Liver (tissue), 9 donors: ENCODE measurements around the gene SMKR1. TPM values are rescaled to one million over a fixed set of nuclear protein-coding genes. Genes with fewer than 3 reads are reported as not detected.
"Not testable (repeated sequence)": the region's sequence is repeated elsewhere in the genome, so short reads cannot be mapped to it uniquely, and the experiment has no call there.

Source experiments
- DNase-seq: peaks from one replicate; pipeline ENCODE4 v3.0.0-alpha.2; 2017; ENCODE audit warnings: low spot score
- H3K27ac ChIP-seq, 2 donors: one replicate each; pipeline ENCODE4 v1.7.0; 2013; ENCODE audit warnings: inconsistent platforms in 2 of 2, low read length in 2 of 2, control low read depth in 1 of 2, low read depth in 1 of 2, mild to moderate bottlenecking in 1 of 2
- H3K27me3 ChIP-seq, 4 donors: one replicate each; pipeline versions ENCODE4 v1.6.1 to v1.7.0; 2013; ENCODE audit warnings: low read length in 3 of 4, inconsistent platforms in 1 of 4, mild to moderate bottlenecking in 1 of 4, moderate library complexity in 1 of 4; ENCODE audit not compliant: control insufficient read depth in 4 of 4, insufficient read depth in 4 of 4
- H3K36me3 ChIP-seq, 4 donors: one replicate each; pipeline versions ENCODE4 v1.6.1 to v1.7.0; 2013; ENCODE audit warnings: low read length in 3 of 4, mild to moderate bottlenecking in 3 of 4, low read depth in 1 of 4, moderate library complexity in 1 of 4; ENCODE audit not compliant: control insufficient read depth in 4 of 4, insufficient read depth in 3 of 4
- H3K4me1 ChIP-seq, 4 donors: one replicate each; pipeline versions ENCODE4 v1.6.1 to v1.7.0; 2013; ENCODE audit warnings: low read length in 3 of 4, mild to moderate bottlenecking in 3 of 4, moderate library complexity in 1 of 4; ENCODE audit not compliant: control insufficient read depth in 4 of 4, insufficient read depth in 4 of 4
- H3K4me3 ChIP-seq, 3 donors: one replicate each; pipeline versions ENCODE4 v1.6.1 to v1.7.0; 2013; ENCODE audit warnings: low read length in 3 of 3, control low read depth in 1 of 3, low read depth in 1 of 3, mild to moderate bottlenecking in 1 of 3
- H3K9ac ChIP-seq, 2 donors: one replicate each; pipeline ENCODE4 v1.7.0; 2013; ENCODE audit warnings: low read length in 2 of 2, mild to moderate bottlenecking in 2 of 2, moderate library complexity in 2 of 2, control low read depth in 1 of 2, low read depth in 1 of 2
- H3K9me3 ChIP-seq, 4 donors: one replicate each; pipeline versions ENCODE4 v1.6.1 to v1.7.0; 2013; ENCODE audit warnings: low read length in 3 of 4; ENCODE audit not compliant: control insufficient read depth in 4 of 4
- EGR1 ChIP-seq, 2 donors: IDR thresholded peaks; 2 replicates each; pipeline ENCODE4 v1.6.1; 2016 to 2018; ENCODE audit warnings: antibody characterized with exemption in 2 of 2, low read depth in 2 of 2
- FOXA1 ChIP-seq: IDR thresholded peaks from 2 replicates; pipeline ENCODE4 v1.6.1; 2016; ENCODE audit warnings: antibody characterized with exemption
- FOXA2 ChIP-seq: IDR thresholded peaks from 2 replicates; pipeline ENCODE4 v1.6.1; 2016; ENCODE audit warnings: antibody characterized with exemption
- GABPA ChIP-seq, 2 donors: IDR thresholded peaks in 1 of 2; conservative IDR thresholded peaks in 1 of 2; 2 replicates each; pipeline ENCODE4 v1.6.1; 2016; ENCODE audit warnings: antibody characterized with exemption in 2 of 2, mild to moderate bottlenecking in 1 of 2, moderate library complexity in 1 of 2
- HNF4A ChIP-seq, 2 donors: conservative IDR thresholded peaks; 2 replicates each; pipeline ENCODE4 v1.6.1; 2016; ENCODE audit warnings: antibody characterized with exemption in 2 of 2, mild to moderate bottlenecking in 2 of 2
- HNF4G ChIP-seq: IDR thresholded peaks from 2 replicates; pipeline ENCODE4 v1.6.1; 2016; ENCODE audit warnings: antibody characterized with exemption
- JUND ChIP-seq, 2 donors: IDR thresholded peaks; 2 replicates each; pipeline ENCODE4 v1.6.1; 2016; ENCODE audit warnings: antibody characterized with exemption in 2 of 2
- NR2F2 ChIP-seq: IDR thresholded peaks from 2 replicates; pipeline ENCODE4 v1.6.1; 2016; ENCODE audit warnings: antibody characterized with exemption
- RXRA ChIP-seq, 2 donors: IDR thresholded peaks; 2 replicates each; pipeline ENCODE4 v1.6.1; 2017 to 2018; ENCODE audit warnings: antibody characterized with exemption in 2 of 2, mild to moderate bottlenecking in 1 of 2
- SP1 ChIP-seq: IDR thresholded peaks from 2 replicates; pipeline ENCODE4 v1.6.1; 2018; ENCODE audit warnings: antibody characterized with exemption, mild to moderate bottlenecking
- YY1 ChIP-seq: IDR thresholded peaks from 2 replicates; pipeline ENCODE4 v1.6.1; 2016; ENCODE audit warnings: antibody characterized with exemption, mild to moderate bottlenecking
- WGBS: extraction: QIAGEN DNeasy Blood & Tissue Kit; methylation state at CpG from one replicate; pipeline ENCODE4 v1.1.7; 2013; 5-methylcytosine and 5-hydroxymethylcytosine counted together
- polyA plus RNA-seq, 2 donors: library from polyadenylated mRNA; stranded (reverse) in 1 of 2; unstranded in 1 of 2; fragments of 200-250 nt in 1 of 2; fragments of >200 nt in 1 of 2; fragmentation: Nextera tagmentation in 1 of 2; extraction: Ambion mirVana in 1 of 2; gene quantifications; one replicate each; pipeline versions ENCODE4 v1.2.1 to v1.2.3, GENCODE V29; 2013 to 2015
- total RNA-seq, 2 donors: library from RNA; depleted of rRNA; stranded (reverse); fragments of >200 nt; gene quantifications; one replicate each; pipeline ENCODE4 v1.2.3, GENCODE V29; 2014
- TF ChIP-seq, protein P1 (sequence below): IDR thresholded peaks from 2 replicates; pipeline ENCODE4 v1.6.1; 2016; ENCODE audit warnings: antibody characterized with exemption
- TF ChIP-seq, protein P2 (sequence below): IDR thresholded peaks from 2 replicates; pipeline ENCODE4 v1.6.1; 2016; ENCODE audit warnings: antibody characterized with exemption
- TF ChIP-seq, protein P3 (sequence below): IDR thresholded peaks from 2 replicates; pipeline ENCODE4 v1.6.1; 2016; ENCODE audit warnings: antibody characterized with exemption
- TF ChIP-seq, protein P4 (sequence below): IDR thresholded peaks from 2 replicates; pipeline ENCODE4 v1.6.1; 2016; ENCODE audit warnings: antibody characterized with exemption, mild to moderate bottlenecking
- TF ChIP-seq, protein P5 (sequence below): fragments of 150-350 bp; IDR thresholded peaks from 2 replicates; pipeline ENCODE4 v1.5.1; 2017; ENCODE audit warnings: improper control_type of control experiment, low read depth, low read length; ENCODE audit not compliant: missing input control
- donor health status: healthy.
- donor health status: healthy.
- donor health status: healthy.
- donor health status: healthy.
- donor health status: healthy.

The SMKR1 gene
- total and polyA plus RNA-seq, 4 donors: not detected

DNA sequence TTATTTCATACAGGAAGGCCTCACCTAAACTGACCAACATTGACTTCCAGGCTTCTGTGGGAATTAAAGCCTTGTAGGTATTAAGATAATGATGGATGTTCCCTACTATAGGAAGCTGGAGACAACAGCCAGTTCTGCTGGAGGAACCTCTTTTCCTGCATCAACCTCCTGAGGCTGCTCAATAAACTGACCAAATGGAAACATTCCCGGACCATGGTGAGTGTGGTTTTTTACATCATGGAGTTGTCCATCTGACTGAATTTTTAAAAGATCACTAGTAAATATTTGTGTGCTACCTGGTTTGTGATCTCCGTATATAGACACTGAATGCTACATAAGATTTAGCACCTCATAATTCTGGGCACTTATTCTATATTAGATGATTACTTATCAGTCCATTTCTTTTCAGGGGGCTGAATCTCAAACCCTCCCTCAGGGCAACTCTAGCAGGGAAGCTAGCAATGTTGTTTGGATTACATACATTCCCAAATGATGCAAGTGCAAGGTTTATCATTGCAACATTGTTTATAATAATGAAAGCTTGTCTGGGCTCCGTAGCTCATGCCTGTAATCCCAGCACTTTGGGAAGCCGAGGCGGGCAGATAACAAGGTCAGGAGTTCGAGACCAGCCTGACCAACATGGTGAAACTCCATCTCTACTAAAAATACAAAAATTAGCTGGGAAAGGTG is 21.5 kb upstream of the SMKR1 start:
- DNase-seq: no peak
- Histone ChIP-seq H3K4me1 (no peaks in the 10 kb centered on the region), H3K4me3 (no peak overlapping the region), H3K9me3 (no peaks in the 10 kb centered on the region), H3K36me3 (no peaks in the 10 kb centered on the region), H3K9ac (no peak overlapping the region), H3K27ac (no peak overlapping the region), H3K27me3 (no peaks in the 10 kb centered on the region)
- 87% methylated on average over 6 of the region's 6 CpGs for WGBS
- TF ChIP-seq, protein P1, sequence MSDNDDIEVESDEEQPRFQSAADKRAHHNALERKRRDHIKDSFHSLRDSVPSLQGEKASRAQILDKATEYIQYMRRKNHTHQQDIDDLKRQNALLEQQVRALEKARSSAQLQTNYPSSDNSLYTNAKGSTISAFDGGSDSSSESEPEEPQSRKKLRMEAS: no peak
- TF ChIP-seq YY1 (no peak), HNF4A (conservative IDR thresholded peaks at IDR 0.05) (no peak), SP1 (no peak), EGR1 (IDR thresholded peaks at IDR 0.05; ENCODE audit: low read depth in 2 of 2) (no peak), FOXA1 (no peak), GABPA (IDR thresholded peaks at IDR 0.05 in 1 of 2, conservative IDR thresholded peaks at IDR 0.05 in 1 of 2) (no peak), HNF4G (no peak), FOXA2 (no peak), JUND (IDR thresholded peaks at IDR 0.05) (no peak), RXRA (IDR thresholded peaks at IDR 0.05) (no peak), NR2F2 (no peak)
- TF ChIP-seq, protein P2, sequence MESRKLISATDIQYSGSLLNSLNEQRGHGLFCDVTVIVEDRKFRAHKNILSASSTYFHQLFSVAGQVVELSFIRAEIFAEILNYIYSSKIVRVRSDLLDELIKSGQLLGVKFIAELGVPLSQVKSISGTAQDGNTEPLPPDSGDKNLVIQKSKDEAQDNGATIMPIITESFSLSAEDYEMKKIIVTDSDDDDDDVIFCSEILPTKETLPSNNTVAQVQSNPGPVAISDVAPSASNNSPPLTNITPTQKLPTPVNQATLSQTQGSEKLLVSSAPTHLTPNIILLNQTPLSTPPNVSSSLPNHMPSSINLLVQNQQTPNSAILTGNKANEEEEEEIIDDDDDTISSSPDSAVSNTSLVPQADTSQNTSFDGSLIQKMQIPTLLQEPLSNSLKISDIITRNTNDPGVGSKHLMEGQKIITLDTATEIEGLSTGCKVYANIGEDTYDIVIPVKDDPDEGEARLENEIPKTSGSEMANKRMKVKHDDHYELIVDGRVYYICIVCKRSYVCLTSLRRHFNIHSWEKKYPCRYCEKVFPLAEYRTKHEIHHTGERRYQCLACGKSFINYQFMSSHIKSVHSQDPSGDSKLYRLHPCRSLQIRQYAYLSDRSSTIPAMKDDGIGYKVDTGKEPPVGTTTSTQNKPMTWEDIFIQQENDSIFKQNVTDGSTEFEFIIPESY: no peak
- TF ChIP-seq, protein P3, sequence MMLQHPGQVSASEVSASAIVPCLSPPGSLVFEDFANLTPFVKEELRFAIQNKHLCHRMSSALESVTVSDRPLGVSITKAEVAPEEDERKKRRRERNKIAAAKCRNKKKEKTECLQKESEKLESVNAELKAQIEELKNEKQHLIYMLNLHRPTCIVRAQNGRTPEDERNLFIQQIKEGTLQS: no peak
- TF ChIP-seq, protein P4, sequence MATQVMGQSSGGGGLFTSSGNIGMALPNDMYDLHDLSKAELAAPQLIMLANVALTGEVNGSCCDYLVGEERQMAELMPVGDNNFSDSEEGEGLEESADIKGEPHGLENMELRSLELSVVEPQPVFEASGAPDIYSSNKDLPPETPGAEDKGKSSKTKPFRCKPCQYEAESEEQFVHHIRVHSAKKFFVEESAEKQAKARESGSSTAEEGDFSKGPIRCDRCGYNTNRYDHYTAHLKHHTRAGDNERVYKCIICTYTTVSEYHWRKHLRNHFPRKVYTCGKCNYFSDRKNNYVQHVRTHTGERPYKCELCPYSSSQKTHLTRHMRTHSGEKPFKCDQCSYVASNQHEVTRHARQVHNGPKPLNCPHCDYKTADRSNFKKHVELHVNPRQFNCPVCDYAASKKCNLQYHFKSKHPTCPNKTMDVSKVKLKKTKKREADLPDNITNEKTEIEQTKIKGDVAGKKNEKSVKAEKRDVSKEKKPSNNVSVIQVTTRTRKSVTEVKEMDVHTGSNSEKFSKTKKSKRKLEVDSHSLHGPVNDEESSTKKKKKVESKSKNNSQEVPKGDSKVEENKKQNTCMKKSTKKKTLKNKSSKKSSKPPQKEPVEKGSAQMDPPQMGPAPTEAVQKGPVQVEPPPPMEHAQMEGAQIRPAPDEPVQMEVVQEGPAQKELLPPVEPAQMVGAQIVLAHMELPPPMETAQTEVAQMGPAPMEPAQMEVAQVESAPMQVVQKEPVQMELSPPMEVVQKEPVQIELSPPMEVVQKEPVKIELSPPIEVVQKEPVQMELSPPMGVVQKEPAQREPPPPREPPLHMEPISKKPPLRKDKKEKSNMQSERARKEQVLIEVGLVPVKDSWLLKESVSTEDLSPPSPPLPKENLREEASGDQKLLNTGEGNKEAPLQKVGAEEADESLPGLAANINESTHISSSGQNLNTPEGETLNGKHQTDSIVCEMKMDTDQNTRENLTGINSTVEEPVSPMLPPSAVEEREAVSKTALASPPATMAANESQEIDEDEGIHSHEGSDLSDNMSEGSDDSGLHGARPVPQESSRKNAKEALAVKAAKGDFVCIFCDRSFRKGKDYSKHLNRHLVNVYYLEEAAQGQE: no peak
- TF ChIP-seq, protein P5, sequence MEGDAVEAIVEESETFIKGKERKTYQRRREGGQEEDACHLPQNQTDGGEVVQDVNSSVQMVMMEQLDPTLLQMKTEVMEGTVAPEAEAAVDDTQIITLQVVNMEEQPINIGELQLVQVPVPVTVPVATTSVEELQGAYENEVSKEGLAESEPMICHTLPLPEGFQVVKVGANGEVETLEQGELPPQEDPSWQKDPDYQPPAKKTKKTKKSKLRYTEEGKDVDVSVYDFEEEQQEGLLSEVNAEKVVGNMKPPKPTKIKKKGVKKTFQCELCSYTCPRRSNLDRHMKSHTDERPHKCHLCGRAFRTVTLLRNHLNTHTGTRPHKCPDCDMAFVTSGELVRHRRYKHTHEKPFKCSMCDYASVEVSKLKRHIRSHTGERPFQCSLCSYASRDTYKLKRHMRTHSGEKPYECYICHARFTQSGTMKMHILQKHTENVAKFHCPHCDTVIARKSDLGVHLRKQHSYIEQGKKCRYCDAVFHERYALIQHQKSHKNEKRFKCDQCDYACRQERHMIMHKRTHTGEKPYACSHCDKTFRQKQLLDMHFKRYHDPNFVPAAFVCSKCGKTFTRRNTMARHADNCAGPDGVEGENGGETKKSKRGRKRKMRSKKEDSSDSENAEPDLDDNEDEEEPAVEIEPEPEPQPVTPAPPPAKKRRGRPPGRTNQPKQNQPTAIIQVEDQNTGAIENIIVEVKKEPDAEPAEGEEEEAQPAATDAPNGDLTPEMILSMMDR: no peak

DNA sequence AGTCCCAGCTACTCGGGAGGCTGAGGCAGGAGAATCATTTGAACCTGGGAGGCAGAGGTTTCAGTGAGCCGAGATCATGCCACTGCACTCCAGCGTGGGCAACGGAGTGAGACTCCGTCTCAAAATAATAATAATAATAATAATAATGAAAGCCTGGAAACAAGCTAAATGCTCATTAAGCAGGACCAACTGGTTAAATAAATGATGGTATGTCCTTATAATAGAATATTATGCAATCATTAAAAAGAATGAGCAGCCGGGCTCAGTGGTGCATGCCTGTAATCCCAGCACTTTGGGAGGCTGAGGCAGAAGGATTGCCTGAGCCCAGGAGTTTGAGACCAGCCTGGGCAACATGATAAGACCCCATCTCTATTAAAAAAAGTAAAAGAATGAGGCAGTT is 21.0 kb upstream of the SMKR1 start:
- not testable (repeated sequence) for H3K4me1 ChIP-seq, H3K27me3 ChIP-seq
- 97% methylated on average over 6 of the region's 6 CpGs for WGBS

More for the DNA sequence above, 21.0 kb upstream of the SMKR1 start:
- H3K9me3 ChIP-seq, H3K9ac ChIP-seq, DNase-seq, H3K27ac ChIP-seq, H3K36me3 ChIP-seq, H3K4me3 ChIP-seq: not testable (repeated sequence)
